HEK293 (cell line): Measurements from ENCODE around the gene PTGFRN.

Experiments
- HOXD13 ChIP-seq: sonication (generic); formaldehyde crosslinking; IDR thresholded peaks from 2 replicates; pipeline ENCODE4 v1.8.0; 2022; ENCODE audit warnings: missing genetic modification reagents, borderline replicate concordance
- ZBTB11 ChIP-seq: fragments of 450-650 bp; formaldehyde crosslinking; conservative IDR thresholded peaks from 2 replicates; pipeline ENCODE4 v1.5.1; 2016; ENCODE audit warnings: low read depth, missing biosample characterization, missing genetic modification characterization
- ZNF157 ChIP-seq: fragments of 450-650 bp; formaldehyde crosslinking; IDR thresholded peaks from 2 replicates; pipeline ENCODE4 v1.5.1; 2016; ENCODE audit warnings: missing biosample characterization, missing genetic modification characterization
- ZNF223 ChIP-seq: fragments of 450-650 bp; formaldehyde crosslinking; IDR thresholded peaks from 2 replicates; pipeline ENCODE4 v1.5.1; 2016; ENCODE audit warnings: missing biosample characterization, missing genetic modification characterization
- ZNF239 ChIP-seq: fragments of 450-650 bp; formaldehyde crosslinking; IDR thresholded peaks from 2 replicates; pipeline ENCODE4 v1.5.1; 2016; ENCODE audit warnings: missing biosample characterization, missing genetic modification characterization
- ZNF24 ChIP-seq: fragments of 450-650 bp; formaldehyde crosslinking; IDR thresholded peaks from 2 replicates; pipeline ENCODE4 v1.5.1; 2016; ENCODE audit warnings: missing biosample characterization, missing genetic modification characterization
- ZNF280C ChIP-seq: fragments of 450-650 bp; formaldehyde crosslinking; IDR thresholded peaks from 2 replicates; pipeline ENCODE4 v1.5.1; 2016; ENCODE audit warnings: missing biosample characterization, missing genetic modification characterization
- ZNF423 ChIP-seq: fragments of 450-650 bp; formaldehyde crosslinking; IDR thresholded peaks from 2 replicates; pipeline ENCODE4 v1.5.1; 2016; ENCODE audit warnings: missing biosample characterization, missing genetic modification characterization
- ZNF629 ChIP-seq: fragments of 450-650 bp; formaldehyde crosslinking; IDR thresholded peaks from 2 replicates; pipeline ENCODE4 v1.5.1; 2017; ENCODE audit warnings: missing biosample characterization, missing genetic modification characterization
- ZNF76 ChIP-seq: fragments of 450-650 bp; formaldehyde crosslinking; IDR thresholded peaks from 2 replicates; pipeline ENCODE4; 2016; ENCODE audit warnings: low read depth, missing biosample characterization, missing genetic modification characterization, borderline replicate concordance
- ZNF768 ChIP-seq: fragments of 450-650 bp; formaldehyde crosslinking; IDR thresholded peaks from 2 replicates; pipeline ENCODE4 v1.5.1; 2018; ENCODE audit warnings: missing biosample characterization, mild to moderate bottlenecking, missing genetic modification characterization
- TF ChIP-seq, protein P1 (sequence below): fragments of 450-650 bp; formaldehyde crosslinking; IDR thresholded peaks from 2 replicates; pipeline ENCODE4 v1.5.1; 2016; ENCODE audit warnings: missing biosample characterization, missing genetic modification characterization

DNA sequence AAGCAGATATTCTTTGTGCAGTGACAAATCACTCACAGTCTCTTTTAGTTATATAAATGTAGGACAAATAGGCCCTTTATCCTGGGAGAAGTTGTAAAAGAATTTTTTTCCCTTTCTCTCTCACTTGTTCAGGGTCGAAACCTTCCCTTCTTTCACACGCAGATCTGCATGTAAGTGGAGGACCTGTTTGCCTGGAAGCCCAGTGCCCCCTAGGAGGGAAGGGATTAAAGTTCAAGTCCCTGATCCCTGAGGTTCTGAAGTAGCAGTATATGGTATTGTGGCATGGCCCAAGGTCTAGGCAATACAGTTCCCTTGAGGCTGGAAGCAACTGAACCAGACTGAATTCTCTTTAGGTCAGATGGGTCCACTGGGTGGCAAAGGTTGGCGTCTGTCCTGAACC, 48.6 kb upstream of the PTGFRN start:
- no peak for TF ChIP-seq ZNF629
- TF ChIP-seq ZNF24 = no peak
- no peak for TF ChIP-seq ZNF223 (tag by site-specific recombination)
- TF ChIP-seq ZNF76 (tag by site-specific recombination) = no peak
- TF ChIP-seq, protein P1, sequence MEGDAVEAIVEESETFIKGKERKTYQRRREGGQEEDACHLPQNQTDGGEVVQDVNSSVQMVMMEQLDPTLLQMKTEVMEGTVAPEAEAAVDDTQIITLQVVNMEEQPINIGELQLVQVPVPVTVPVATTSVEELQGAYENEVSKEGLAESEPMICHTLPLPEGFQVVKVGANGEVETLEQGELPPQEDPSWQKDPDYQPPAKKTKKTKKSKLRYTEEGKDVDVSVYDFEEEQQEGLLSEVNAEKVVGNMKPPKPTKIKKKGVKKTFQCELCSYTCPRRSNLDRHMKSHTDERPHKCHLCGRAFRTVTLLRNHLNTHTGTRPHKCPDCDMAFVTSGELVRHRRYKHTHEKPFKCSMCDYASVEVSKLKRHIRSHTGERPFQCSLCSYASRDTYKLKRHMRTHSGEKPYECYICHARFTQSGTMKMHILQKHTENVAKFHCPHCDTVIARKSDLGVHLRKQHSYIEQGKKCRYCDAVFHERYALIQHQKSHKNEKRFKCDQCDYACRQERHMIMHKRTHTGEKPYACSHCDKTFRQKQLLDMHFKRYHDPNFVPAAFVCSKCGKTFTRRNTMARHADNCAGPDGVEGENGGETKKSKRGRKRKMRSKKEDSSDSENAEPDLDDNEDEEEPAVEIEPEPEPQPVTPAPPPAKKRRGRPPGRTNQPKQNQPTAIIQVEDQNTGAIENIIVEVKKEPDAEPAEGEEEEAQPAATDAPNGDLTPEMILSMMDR (tag by site-specific recombination) = no peak
- TF ChIP-seq ZBTB11 (tag by site-specific recombination) = no peak
- no peak for TF ChIP-seq ZNF423 (tag by site-specific recombination)
- no peak for TF ChIP-seq HOXD13
- TF ChIP-seq ZNF157 (tag by site-specific recombination) = no peak
- TF ChIP-seq ZNF280C (tag by site-specific recombination) = no peak
- TF ChIP-seq ZNF768 (tag by site-specific recombination) = no peak
- no peak for TF ChIP-seq ZNF239 (tag by site-specific recombination)
